WTC11 (cell line): ENCODE measurements around the gene UGDH. TPM values are rescaled to one million over a fixed set of nuclear protein-coding genes. Genes with fewer than 3 reads are reported as not detected.

ENCODE experiments used
- ATAC-seq: fragments of 200-7000 bp; cut with Tn5 transposase; 2 replicates; pipeline ENCODE4 v1.10.0; 2021; ENCODE audit warnings: mild to moderate bottlenecking, moderate library complexity
- Bru-seq: library from RNA; stranded (reverse); fragments of 400-500 nt; gene quantifications from one replicate; lab custom pipeline; 2021; lab: Mats Ljungman, UMichigan
- CTCF ChIA-PET: fragments of 300-600 bp; sonication (Branson Sonifier 250); formaldehyde crosslinking; loops from one replicate; lab custom pipeline; 2021; ENCODE audit warnings: antibody characterized with exemption; lab: Charles Lee
- POLR2A ChIA-PET: fragments of 350-600 bp; sonication (Branson Sonifier 250); formaldehyde crosslinking; loops from one replicate; lab custom pipeline; 2021; ENCODE audit warnings: antibody characterized with exemption; lab: Charles Lee
- DNase-seq: peaks from one replicate; pipeline ENCODE4 v3.0.0; 2021; ENCODE audit warnings: low spot score
- H3K27ac Mint-ChIP-seq: 2 replicates; pipeline ENCODE4 v1.8.0; 2021; ENCODE audit warnings: mixed read lengths
- H3K27me3 Mint-ChIP-seq: 2 replicates; pipeline ENCODE4 v1.8.0; 2021; ENCODE audit warnings: low read depth, mild to moderate bottlenecking, moderate library complexity, mixed read lengths
- H3K36me3 Mint-ChIP-seq: 2 replicates; pipeline ENCODE4 v1.8.0; 2021; ENCODE audit warnings: mixed read lengths
- H3K4me1 Mint-ChIP-seq: 2 replicates; pipeline ENCODE4 v1.8.0; 2022; ENCODE audit warnings: mixed read lengths
- H3K4me3 Mint-ChIP-seq: 2 replicates; pipeline ENCODE4 v1.8.0; 2021; ENCODE audit warnings: mild to moderate bottlenecking, moderate library complexity, mixed read lengths
- H3K9me3 Mint-ChIP-seq: 2 replicates; pipeline ENCODE4 v1.8.0; 2021; ENCODE audit warnings: mixed read lengths
- ARID4B ChIP-seq: sonication (generic); formaldehyde crosslinking; IDR thresholded peaks from 2 replicates; pipeline ENCODE4 v1.8.0; 2023; ENCODE audit warnings: missing genetic modification reagents, mild to moderate bottlenecking, borderline replicate concordance
- ATF6 ChIP-seq: sonication (generic); formaldehyde crosslinking; IDR thresholded peaks from 2 replicates; pipeline ENCODE4 v1.8.1; 2023; ENCODE audit warnings: mild to moderate bottlenecking, missing genetic modification reagents
- E2F4 ChIP-seq: sonication (generic); formaldehyde crosslinking; IDR thresholded peaks from 2 replicates; pipeline ENCODE4 v1.8.1; 2022; ENCODE audit warnings: low read depth, mild to moderate bottlenecking, moderate library complexity, missing genetic modification reagents, borderline replicate concordance
- E2F5 ChIP-seq: sonication (generic); formaldehyde crosslinking; IDR thresholded peaks from 2 replicates; pipeline ENCODE4 v1.8.1; 2022; ENCODE audit warnings: mild to moderate bottlenecking, moderate library complexity, missing genetic modification reagents
- ESRRA ChIP-seq: sonication (generic); formaldehyde crosslinking; IDR thresholded peaks from 2 replicates; pipeline ENCODE4 v1.8.1; 2022; ENCODE audit warnings: mild to moderate bottlenecking, missing genetic modification reagents, borderline replicate concordance
- FOXK1 ChIP-seq: sonication (generic); formaldehyde crosslinking; IDR thresholded peaks from 2 replicates; pipeline ENCODE4 v1.8.0; 2022; ENCODE audit warnings: mild to moderate bottlenecking, moderate library complexity, missing genetic modification reagents
- MAX ChIP-seq: sonication (generic); formaldehyde crosslinking; IDR thresholded peaks from 2 replicates; pipeline ENCODE4 v1.8.0; 2022; ENCODE audit warnings: mild to moderate bottlenecking, missing genetic modification reagents
- MYBL2 ChIP-seq: sonication (generic); formaldehyde crosslinking; IDR thresholded peaks from 2 replicates; pipeline ENCODE4 v1.8.1; 2023; ENCODE audit warnings: mild to moderate bottlenecking, moderate library complexity, missing genetic modification reagents
- SMAD3 ChIP-seq: sonication (generic); formaldehyde crosslinking; IDR thresholded peaks from 2 replicates; pipeline ENCODE4 v1.8.0; 2022; ENCODE audit warnings: missing genetic modification reagents, mild to moderate bottlenecking, borderline replicate concordance
- SP1 ChIP-seq: sonication (generic); formaldehyde crosslinking; conservative IDR thresholded peaks from 2 replicates; pipeline ENCODE4 v1.8.1; 2022; ENCODE audit warnings: missing genetic modification reagents
- TEAD1 ChIP-seq: sonication (generic); formaldehyde crosslinking; IDR thresholded peaks from 2 replicates; pipeline ENCODE4 v1.8.0; 2022; ENCODE audit warnings: mild to moderate bottlenecking, missing genetic modification reagents
- TP53 ChIP-seq: sonication (generic); formaldehyde crosslinking; IDR thresholded peaks from 2 replicates; pipeline ENCODE4 v1.8.1; 2023; ENCODE audit warnings: mild to moderate bottlenecking, missing genetic modification reagents
- ZBTB21 ChIP-seq: sonication (generic); formaldehyde crosslinking; IDR thresholded peaks from 2 replicates; pipeline ENCODE4 v1.8.1; 2023; ENCODE audit warnings: mild to moderate bottlenecking, missing genetic modification reagents, borderline replicate concordance
- ZNF232 ChIP-seq: sonication (generic); formaldehyde crosslinking; IDR thresholded peaks from 2 replicates; pipeline ENCODE4 v1.8.0; 2022; ENCODE audit warnings: mild to moderate bottlenecking, missing genetic modification reagents
- ZNF425 ChIP-seq: fragments of 250-450 bp; sonication (Bioruptor Pico); conservative IDR thresholded peaks from 2 replicates; pipeline ENCODE4 v1.9.0; 2021; ENCODE audit warnings: mild to moderate bottlenecking
- ZNF532 ChIP-seq: fragments of 250-450 bp; sonication (Bioruptor Pico); IDR thresholded peaks from 2 replicates; pipeline ENCODE4 v1.9.0; 2021; ENCODE audit warnings: mild to moderate bottlenecking, borderline replicate concordance
- ZNF671 ChIP-seq: fragments of 250-450 bp; sonication (Bioruptor Pico); IDR thresholded peaks from 2 replicates; pipeline ENCODE4 v1.8.0; 2021; ENCODE audit warnings: mild to moderate bottlenecking
- long read RNA-seq, 3 experiments: library from RNA in 1 of 3; library from capped mRNA in 1 of 3; library from polyadenylated mRNA in 1 of 3; unstranded in 2 of 3; stranded (forward) in 1 of 3; transcript quantifications; one replicate each; pipeline ENCODE4 v2.0.0, GENCODE V29; 2021
- total RNA-seq: library from RNA; stranded (reverse); gene quantifications from 3 replicates; pipeline ENCODE4 v1.2.3, GENCODE V29; 2021

Gene UGDH
- total RNA-seq, result 80.2 to 97.5 TPM (median 89.0 TPM) in 3 replicates
- percentile 83 among the genes with signal in this experiment for Bru-seq, nascent RNA
- long read RNA-seq, experiment 1, transcript UGDH-201 (12 exons, 3,216 nt), result major isoform, 521 of 601 reads
- long read RNA-seq, experiment 1, transcript UGDH-202 (11 exons, 2,826 nt), result minor isoform, 6 of 601 reads
- long read RNA-seq, experiment 1, transcript UGDH-206 (11 exons, 1,712 nt), result minor isoform, 6 of 601 reads
- long read RNA-seq, experiment 1, partial matches to known transcripts, result 29 of 601 reads
- long read RNA-seq, experiment 1, other reads (novel, unspliced or antisense), result 39 of 601 reads
- long read RNA-seq, experiment 2, transcript UGDH-201 (12 exons, 3,216 nt), result major isoform, 32 of 97 reads
- long read RNA-seq, experiment 2, partial matches to known transcripts, result 13 of 97 reads
- long read RNA-seq, experiment 2, other reads (novel, unspliced or antisense), result 52 of 97 reads
- long read RNA-seq, experiment 3, transcript UGDH-201 (12 exons, 3,216 nt), result major isoform, 95 of 117 reads
- long read RNA-seq, experiment 3, partial matches to known transcripts, result 10 of 117 reads
- long read RNA-seq, experiment 3, other reads (novel, unspliced or antisense), result 9 of 117 reads

GRCh38 chr4:39527296-39528060 is at the start of gene UGDH:
UGDH (minus strand) TSS chr4:39527439; CDS start chr4:39521512, 5,927 bp downstream.
- peaks cover 26% of the 10 kb centered on the region for H3K9me3 Mint-ChIP-seq
- H3K27me3 Mint-ChIP-seq, result peaks cover 9% of the 10 kb centered on the region
- peaks cover 41% of the 10 kb centered on the region for H3K36me3 Mint-ChIP-seq
- DNase-seq, result peak; percentile 96
- ChIA-PET POLR2A (interaction anchor here (0.6 to 1.3 kb wide), 11 partner anchors 15 to 1224 kb away, joined by 3 to 43 read pairs (median 4); partner anchors contain the start of genes LIAS, RPL9, SMIM14 and UBE2K), CTCF (interaction anchor here (0.5 to 2.0 kb wide), 7 partner anchors 17 to 958 kb away, joined by 3 to 11 read pairs (median 3); partner anchors contain the start of genes SMIM14 and UBE2K)
- peaks cover 22% of the 10 kb centered on the region for H3K4me1 Mint-ChIP-seq
- H3K27ac Mint-ChIP-seq, result peak within 1 kb of the TSS; percentile 99
- ATAC-seq, result peak; percentile 97
- H3K4me3 Mint-ChIP-seq, result peak within 1 kb of the TSS; percentile 99
- TF ChIP-seq MYBL2, result peak; percentile 69; the same call in 1 of the 2 replicates
- TF ChIP-seq ZNF232 (CRISPR knock-in tag), result peak; percentile 86; the same call in 1 of the 2 replicates
- peak; percentile 75; the same call in 1 of the 2 replicates for TF ChIP-seq SMAD3 (CRISPR knock-in tag)
- no peak for TF ChIP-seq ZNF532
- TF ChIP-seq ESRRA (CRISPR knock-in tag), result no peak
- peak; percentile 100 for TF ChIP-seq SP1 (CRISPR knock-in tag)
- TF ChIP-seq ZNF425 (CRISPR knock-in tag), result no peak
- peak; percentile 94 for TF ChIP-seq MAX (CRISPR knock-in tag)
- 0 out of 2 replicates have a peak, but pooled peaks have one; percentile 57 for TF ChIP-seq ZBTB21 (CRISPR knock-in tag)
- TF ChIP-seq E2F5, result peak; percentile 26; the same call in 1 of the 2 replicates
- TF ChIP-seq ZNF671 (CRISPR knock-in tag), result no peak
- no peak for TF ChIP-seq ATF6 (CRISPR knock-in tag)
- TF ChIP-seq TP53 (CRISPR knock-in tag), result no peak
- peak; percentile 86 for TF ChIP-seq TEAD1 (CRISPR knock-in tag)
- TF ChIP-seq E2F4 (CRISPR knock-in tag), result no peak
- TF ChIP-seq ARID4B (CRISPR knock-in tag), result peak; percentile 81
- TF ChIP-seq FOXK1 (CRISPR knock-in tag), result peak; percentile 69; the same call in 1 of the 2 replicates
